Measurements from ENCODE around the gene ZNF480.

DNA sequence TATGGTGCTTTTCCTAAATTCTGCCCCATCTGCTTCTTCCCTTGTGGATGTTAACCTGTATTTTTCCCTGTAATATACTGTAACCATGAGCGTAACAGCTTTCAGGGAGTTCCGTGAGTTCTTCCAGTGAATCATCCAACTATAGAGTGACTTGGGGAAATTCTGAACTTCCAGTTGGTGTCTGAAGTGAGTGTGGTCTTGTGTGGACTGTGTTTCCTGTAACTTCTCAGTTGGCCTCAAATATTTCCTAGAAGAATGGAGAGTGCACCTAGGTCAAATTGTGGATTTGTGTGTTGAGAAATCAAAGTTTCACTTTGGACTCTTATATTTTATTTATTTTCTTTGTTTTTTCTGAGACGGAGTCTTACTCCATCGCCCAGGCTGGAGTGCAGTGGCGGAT lies 38.5 kb upstream of the ZNF480 start:
- TF ChIP-seq, protein P1, sequence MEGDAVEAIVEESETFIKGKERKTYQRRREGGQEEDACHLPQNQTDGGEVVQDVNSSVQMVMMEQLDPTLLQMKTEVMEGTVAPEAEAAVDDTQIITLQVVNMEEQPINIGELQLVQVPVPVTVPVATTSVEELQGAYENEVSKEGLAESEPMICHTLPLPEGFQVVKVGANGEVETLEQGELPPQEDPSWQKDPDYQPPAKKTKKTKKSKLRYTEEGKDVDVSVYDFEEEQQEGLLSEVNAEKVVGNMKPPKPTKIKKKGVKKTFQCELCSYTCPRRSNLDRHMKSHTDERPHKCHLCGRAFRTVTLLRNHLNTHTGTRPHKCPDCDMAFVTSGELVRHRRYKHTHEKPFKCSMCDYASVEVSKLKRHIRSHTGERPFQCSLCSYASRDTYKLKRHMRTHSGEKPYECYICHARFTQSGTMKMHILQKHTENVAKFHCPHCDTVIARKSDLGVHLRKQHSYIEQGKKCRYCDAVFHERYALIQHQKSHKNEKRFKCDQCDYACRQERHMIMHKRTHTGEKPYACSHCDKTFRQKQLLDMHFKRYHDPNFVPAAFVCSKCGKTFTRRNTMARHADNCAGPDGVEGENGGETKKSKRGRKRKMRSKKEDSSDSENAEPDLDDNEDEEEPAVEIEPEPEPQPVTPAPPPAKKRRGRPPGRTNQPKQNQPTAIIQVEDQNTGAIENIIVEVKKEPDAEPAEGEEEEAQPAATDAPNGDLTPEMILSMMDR (IDR thresholded peaks at IDR 0.05) = no peak
- TF ChIP-seq, protein P2, sequence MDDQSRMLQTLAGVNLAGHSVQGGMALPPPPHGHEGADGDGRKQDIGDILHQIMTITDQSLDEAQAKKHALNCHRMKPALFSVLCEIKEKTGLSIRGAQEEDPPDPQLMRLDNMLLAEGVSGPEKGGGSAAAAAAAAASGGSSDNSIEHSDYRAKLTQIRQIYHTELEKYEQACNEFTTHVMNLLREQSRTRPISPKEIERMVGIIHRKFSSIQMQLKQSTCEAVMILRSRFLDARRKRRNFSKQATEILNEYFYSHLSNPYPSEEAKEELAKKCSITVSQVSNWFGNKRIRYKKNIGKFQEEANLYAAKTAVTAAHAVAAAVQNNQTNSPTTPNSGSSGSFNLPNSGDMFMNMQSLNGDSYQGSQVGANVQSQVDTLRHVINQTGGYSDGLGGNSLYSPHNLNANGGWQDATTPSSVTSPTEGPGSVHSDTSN (IDR thresholded peaks at IDR 0.05) = no peak
- TF ChIP-seq ZFP36 (IDR thresholded peaks at IDR 0.05; ENCODE audit: borderline replicate concordance, partially characterized antibody) (no peak), POLR2A (IDR thresholded peaks at IDR 0.05; ENCODE audit: low read length) (no peak), MAZ (IDR thresholded peaks at IDR 0.05; ENCODE audit: borderline replicate concordance, low read depth, low read length) (no peak), JUNB (IDR thresholded peaks at IDR 0.05) (no peak), SMC3 (IDR thresholded peaks at IDR 0.05) (no peak), HOXB13 (CRISPR knock-in tag; IDR thresholded peaks at IDR 0.05; ENCODE audit: low read depth) (no peak)
- TF ChIP-seq, protein P3, sequence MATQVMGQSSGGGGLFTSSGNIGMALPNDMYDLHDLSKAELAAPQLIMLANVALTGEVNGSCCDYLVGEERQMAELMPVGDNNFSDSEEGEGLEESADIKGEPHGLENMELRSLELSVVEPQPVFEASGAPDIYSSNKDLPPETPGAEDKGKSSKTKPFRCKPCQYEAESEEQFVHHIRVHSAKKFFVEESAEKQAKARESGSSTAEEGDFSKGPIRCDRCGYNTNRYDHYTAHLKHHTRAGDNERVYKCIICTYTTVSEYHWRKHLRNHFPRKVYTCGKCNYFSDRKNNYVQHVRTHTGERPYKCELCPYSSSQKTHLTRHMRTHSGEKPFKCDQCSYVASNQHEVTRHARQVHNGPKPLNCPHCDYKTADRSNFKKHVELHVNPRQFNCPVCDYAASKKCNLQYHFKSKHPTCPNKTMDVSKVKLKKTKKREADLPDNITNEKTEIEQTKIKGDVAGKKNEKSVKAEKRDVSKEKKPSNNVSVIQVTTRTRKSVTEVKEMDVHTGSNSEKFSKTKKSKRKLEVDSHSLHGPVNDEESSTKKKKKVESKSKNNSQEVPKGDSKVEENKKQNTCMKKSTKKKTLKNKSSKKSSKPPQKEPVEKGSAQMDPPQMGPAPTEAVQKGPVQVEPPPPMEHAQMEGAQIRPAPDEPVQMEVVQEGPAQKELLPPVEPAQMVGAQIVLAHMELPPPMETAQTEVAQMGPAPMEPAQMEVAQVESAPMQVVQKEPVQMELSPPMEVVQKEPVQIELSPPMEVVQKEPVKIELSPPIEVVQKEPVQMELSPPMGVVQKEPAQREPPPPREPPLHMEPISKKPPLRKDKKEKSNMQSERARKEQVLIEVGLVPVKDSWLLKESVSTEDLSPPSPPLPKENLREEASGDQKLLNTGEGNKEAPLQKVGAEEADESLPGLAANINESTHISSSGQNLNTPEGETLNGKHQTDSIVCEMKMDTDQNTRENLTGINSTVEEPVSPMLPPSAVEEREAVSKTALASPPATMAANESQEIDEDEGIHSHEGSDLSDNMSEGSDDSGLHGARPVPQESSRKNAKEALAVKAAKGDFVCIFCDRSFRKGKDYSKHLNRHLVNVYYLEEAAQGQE (IDR thresholded peaks at IDR 0.05) = no peak
